ENCODE measurements around the gene ANKRD27.
"Not testable (repeated sequence)": the region's sequence is repeated elsewhere in the genome, so short reads cannot be mapped to it uniquely, and the experiment has no call there.

ANKRD27 gene

GRCh38 chr19:32599258-32599657 is 75.7 kb downstream of the ANKRD27 start:
- no peak for DNase-seq

GRCh38 chr19:32598022-32598421 is 77.0 kb downstream of the ANKRD27 start:
- DNase-seq: no peak

- DNase-seq: no peak
Observed at GRCh38 chr19:32595491-32595890, 79.5 kb downstream of the ANKRD27 start.

- no peak for DNase-seq
Observed at GRCh38 chr19:32594021-32594420, 81.0 kb downstream of the ANKRD27 start.

GRCh38 chr19:32587747-32588504 is 87.1 kb downstream of the ANKRD27 start:
- DNase-seq: not testable (repeated sequence)

GRCh38 chr19:32581705-32582179 is 93.2 kb downstream of the ANKRD27 start:
- DNase-seq: peak in 3 of 14 donors; percentile 16 to 43 (median 28)

- DNase-seq: peak; percentile 46 to 96 (median 90)
Observed at GRCh38 chr19:32580901-32581704, 93.9 kb downstream of the ANKRD27 start, which contains the start of gene PDCD5. TSS of gene PDCD5 (plus strand) at chr19:32581190. CDS start at chr19:32581262, 72 bp downstream.

GRCh38 chr19:32580353-32580900 is 94.6 kb downstream of the ANKRD27 start:
- no peak for DNase-seq

- no peak for DNase-seq
Observed at GRCh38 chr19:32576790-32577189, 98.2 kb downstream of the ANKRD27 start.

- DNase-seq: peak in 3 of 14 donors; percentile 0 to 6 (median 1)
Observed at GRCh38 chr19:32573492-32573794, 101.5 kb downstream of the ANKRD27 start.

- not testable (repeated sequence) for DNase-seq
Observed at GRCh38 chr19:32572700-32573491, 102.1 kb downstream of the ANKRD27 start.

- not testable (repeated sequence) for DNase-seq
Observed at GRCh38 chr19:32571471-32572075, 103.4 kb downstream of the ANKRD27 start.

- DNase-seq: peak in 9 of 14 donors; percentile 1 to 30 (median 11)
Observed at GRCh38 chr19:32570081-32570785, 104.7 kb downstream of the ANKRD27 start.

- DNase-seq: no peak
Observed at GRCh38 chr19:32567486-32567885, 107.5 kb downstream of the ANKRD27 start.

GRCh38 chr19:32566246-32566830 is 108.6 kb downstream of the ANKRD27 start:
- DNase-seq: no peak

- no peak for DNase-seq
Observed at GRCh38 chr19:32563761-32564160, 111.2 kb downstream of the ANKRD27 start.

GRCh38 chr19:32558607-32559228 is 116.3 kb downstream of the ANKRD27 start:
- DNase-seq: no peak

GRCh38 chr19:32555786-32556185 is 119.2 kb downstream of the ANKRD27 start:
- no peak for DNase-seq

GRCh38 chr19:32550666-32551065 is 124.3 kb downstream of the ANKRD27 start:
- DNase-seq: no peak

All from C1 segment of cervical spinal cord (tissue), 14 donors.